ENCODE results near the gene TRMT44.

DNA sequence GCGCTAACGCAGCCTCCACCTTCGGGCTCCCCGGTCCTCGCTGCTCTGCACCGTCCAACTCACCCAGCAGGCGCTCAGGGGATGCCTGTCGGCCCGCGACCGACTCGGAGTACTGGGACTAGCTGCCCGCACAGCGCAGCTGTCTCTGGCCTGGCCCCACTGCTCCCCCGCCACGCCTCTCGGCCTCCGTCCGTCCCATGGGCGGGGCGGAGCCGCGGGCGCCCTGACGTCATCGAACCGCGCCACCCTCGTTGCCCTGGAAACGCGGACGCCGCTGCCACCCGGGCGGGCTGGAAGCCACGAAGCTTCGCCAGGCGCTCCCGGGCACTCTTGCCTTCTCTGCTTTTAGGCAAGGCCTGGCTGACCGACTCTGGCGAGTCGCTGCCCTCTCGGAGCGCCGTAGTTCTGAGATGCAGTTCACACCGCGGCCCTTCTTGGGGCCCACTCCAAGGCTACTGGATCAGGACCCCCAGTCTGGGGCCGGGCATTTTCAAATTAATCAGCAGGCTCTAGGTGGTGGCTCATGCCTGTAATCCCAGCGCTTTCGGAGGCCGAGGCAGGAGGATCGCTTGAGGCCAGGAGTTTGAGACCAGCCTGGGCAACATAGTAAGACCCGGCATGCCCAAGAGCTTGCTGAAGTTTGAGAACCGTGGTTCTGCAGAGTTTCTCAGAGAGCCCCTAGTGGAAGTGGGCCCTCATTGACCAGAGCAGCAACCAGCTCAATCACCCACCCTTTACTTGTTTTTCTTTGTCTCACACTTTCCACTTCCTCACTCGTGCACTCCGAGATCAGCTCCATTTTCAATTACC, 12.1 kb upstream of the TRMT44 start:
- TF ChIP-seq POLR2A (IDR thresholded peaks at IDR 0.05; ENCODE audit: low read length) (peak; percentile 68), GATA1 (IDR thresholded peaks at IDR 0.05; ENCODE audit: low read depth, low read length) (no peak)
